Activated CD4-positive, alpha-beta T cell treated with anti-CD3 and anti-CD28 coated beads, Interleukin-10, Interleukin-2, amounts not matched to agents 100 ng/mL and 50 ng/mL, durations not matched to agents 16 hours and 8 hours (primary cell): Measurements from ENCODE around the gene APOM.

Experiments
- DNase-seq: peaks from one replicate; pipeline ENCODE4 v3.0.0-alpha.2; 2020

Gene APOM

DNA sequence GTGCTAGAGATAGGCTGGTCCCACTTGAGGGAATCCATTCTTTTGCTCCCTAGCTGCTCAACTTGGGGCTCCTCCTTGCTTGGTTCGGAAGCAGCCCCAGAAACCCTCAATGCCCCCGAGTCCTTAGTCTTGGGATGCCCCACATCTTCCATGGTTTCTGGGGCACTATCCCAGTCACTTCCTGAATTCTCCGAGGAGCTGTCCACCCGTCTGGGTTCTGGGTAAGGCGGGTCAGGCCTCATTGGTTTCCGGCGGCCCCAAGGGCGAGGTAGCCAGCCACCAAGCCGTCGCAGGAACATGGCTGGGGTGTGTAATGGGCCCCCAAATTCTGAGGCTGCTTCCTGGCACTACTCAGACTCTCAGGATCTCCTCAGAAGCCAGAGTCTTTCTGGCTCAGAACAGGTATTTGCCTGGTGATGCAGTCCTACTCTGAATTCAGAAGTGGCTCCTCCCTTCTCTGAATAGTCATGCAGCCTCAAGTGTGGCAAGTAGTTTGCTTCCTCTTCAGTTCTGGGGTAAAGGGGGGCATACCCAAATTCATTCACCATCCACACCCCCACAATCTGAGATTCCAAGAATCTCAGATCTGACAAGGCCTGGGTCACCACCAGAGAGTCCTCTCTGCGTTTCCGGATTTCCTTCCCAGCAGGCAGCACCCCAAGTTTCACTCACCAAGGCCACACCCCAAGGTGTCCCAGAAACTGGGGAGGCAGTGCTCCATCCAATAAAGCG lies 4.1 kb downstream of the APOM start:
- DNase-seq, result peak; percentile 52

DNA sequence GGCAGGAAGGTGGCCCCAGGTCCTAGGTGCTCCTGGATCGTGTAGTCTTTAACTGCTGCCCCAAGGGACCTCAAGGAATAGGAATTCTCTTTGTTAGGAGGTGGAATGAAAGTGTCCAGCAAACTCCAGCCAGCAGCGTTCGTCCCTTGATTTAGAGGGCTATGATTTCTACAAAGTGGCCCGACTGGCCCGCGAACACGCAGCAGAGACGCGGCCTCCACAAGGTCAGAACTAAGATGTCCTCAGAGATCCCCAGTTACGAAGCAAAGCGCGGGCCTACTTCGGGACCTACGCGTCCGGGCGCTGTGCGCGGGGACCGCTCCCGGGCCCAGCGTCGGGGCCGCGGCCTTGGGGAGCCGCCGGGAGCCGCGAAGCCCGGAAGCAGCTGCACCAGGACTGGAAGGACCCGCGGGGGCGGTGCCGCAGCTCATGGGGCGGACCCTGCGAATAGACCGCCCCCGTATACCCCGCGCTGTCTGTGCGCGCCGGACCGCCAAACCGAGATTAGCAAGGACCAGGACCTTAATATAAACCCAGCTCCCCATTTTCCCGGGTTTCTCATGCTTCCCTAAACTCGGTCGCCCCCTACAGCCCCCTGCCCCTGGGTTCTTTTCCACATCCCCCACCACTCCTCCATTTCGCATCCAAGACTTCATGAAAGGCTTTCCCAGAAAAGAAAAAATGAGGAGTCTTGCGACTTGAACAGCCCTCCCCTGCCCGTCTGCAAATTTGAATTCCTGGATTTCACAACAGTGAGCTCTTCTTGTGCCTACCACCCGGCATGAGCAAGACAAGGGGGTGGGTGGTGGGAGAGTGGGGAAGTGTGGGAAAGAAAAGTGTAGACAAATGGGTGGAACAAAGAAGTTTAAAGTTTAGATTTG lies 4.9 kb downstream of the APOM start, which contains the start of gene C6orf47:
C6orf47 (minus strand) TSS at position 398 of the 881 bp plus-strand sequence. CDS start 831 bp downstream, outside the sequence.
- peak; percentile 88 for DNase-seq

DNA sequence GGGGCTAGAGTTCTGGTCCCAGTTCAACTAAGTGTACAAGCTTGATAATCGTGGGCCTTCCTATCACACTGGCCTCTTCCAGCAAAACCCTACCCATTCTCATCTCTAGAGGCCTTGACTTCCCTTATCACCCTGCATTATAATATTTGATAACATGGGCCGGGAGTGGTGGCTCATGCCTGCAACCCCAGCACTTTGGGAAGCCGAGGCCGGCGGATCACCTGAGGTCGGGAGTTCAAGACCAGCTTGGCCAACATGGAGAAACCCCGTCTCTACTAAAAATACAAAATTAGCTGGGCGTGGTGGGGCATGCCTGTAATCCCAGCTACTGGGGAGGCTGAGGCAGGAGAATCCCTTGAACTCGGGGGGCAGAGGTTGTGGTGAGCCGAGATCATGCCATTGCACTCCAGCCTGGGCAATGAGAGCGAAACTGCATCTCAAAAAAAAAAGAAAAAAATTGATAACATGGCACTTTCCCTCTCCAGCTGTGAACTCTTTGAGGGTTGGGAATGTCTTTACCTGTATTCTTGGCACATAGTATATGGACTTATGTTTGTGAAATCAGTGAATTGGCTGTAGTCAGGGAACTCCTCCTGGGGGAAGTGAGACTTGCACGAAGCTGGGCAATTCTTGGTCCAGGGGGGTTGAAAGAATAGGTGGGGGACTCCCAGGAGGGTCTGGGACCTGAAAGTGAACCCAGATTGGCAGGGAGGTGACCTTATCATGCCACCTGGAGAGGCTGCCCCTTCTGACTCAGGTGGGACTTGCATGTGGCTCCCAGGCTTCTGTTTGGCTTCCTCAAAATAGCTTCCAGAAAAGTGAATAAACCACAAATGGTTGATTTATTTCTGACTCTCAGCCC lies 5.8 kb downstream of the APOM start:
- DNase-seq, result no peak

DNA sequence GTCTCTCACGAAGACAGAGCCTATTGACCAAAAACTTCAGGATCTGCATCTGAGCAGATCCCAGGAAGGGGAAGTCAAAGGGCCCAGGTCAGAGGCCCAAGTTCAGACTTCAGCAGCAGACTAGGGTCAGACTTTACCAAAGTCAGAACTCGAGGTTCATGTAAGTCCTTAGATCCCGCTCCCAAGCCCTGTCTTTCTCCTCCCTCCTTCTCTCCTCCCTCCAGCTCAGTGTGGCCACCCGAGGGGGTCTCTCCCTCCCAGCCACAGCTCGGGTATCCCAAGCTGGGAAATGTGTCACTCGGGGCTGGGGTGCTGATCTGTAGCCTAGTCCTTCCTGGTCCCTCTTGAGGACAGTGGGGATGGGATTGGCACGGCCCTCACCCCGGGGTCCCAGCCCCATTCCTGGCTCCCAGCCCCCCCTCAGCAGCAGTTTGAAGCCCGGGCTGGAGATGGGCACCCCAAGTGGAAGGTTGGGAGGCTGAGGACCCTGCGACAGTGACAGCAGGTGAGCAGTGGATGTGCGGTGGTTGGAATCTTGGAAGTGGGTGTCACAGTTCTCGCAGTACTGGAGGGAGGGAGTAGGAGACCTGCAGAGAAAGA lies 6.5 kb downstream of the APOM start:
- no peak for DNase-seq

DNA sequence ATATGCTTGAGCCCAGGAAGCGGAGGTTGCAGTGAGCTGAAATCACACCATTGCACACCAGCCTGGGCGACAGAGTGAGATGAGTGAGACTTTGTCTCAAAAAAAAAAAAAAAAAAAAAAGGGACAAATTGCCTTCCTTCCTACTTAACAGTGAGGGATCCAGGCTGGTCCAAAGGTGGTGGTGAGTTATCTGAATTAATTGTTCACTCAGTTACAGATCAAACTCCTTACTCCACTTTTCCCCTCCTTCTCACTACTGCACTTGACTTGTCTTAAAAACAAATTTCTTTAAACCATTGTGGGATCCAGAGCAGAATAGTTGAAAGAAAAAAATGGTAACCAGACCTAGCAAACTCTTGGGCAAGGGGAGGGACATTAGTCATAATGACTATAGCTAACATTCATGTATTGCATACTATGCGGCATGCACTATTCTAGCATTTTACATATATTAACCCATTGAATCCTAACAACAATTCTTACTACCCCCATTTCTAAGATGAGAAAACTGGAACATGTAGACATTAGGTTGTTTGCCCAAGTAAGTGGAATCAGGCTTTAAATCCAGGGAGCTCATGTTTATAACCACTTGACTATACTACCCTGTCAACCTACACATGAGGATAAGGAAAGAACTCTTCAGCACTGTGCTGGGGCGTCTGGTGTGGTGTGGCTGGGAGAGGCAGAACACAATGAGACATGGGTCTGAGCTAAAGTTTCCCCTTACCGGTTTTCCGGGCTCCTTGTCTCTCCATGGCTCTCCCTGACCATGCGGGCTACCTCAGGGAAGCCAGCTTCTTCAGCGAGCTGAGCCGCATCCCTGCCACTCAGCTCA lies 7.6 kb downstream of the APOM start:
- no peak for DNase-seq

- peak; percentile 22 for DNase-seq
Observed at GRCh38 chr6:31663961-31664789, 8.5 kb downstream of the APOM start.

GRCh38 chr6:31664790-31665500 lies 9.3 kb downstream of the APOM start, which contains the start of gene GPANK1:
GPANK1 (minus strand) TSS chr6:31664997; CDS start chr6:31664478, 519 bp downstream.
- peak; percentile 95 for DNase-seq

DNA sequence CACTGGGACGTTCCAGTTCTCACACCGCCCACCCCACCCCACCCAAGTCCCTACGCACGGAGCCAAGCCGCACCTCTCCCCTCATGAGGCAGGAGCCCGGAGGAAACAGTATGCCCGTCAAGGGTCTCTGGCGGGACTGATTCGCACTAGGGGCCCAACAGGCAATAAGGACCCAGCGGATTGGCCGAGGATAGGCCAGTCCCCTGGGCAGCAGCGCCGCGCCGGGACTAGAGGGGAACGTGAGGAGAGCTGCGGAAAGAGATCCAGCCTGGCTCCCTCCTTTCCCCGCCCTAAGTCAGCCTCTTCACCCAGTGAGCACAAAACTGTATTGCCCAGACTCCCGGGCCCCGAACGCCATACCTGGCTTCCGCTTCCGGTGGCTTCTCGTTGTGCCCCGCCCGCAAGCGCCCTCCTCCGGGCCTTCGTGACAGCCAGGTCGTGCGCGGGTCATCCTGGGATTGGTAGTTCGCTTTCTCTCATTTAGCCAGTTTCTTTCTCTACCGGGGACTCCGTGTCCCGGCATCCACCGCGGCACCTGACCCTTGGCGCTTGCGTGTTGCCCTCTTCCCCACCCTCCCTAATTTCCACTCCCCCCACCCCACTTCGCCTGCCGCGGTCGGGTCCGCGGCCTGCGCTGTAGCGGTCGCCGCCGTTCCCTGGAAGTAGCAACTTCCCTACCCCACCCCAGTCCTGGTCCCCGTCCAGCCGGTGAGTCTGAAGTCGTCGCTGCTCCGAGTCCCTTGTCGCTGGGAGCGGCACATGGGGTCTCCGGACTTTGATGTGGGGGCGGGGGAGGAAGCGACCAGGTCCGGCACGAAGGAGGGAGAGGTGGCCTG lies 10.0 kb downstream of the APOM start, which contains the start of gene CSNK2B:
CSNK2B (plus strand) TSS at position 580 of the 836 bp plus-strand sequence. CDS start 752 bp downstream, outside the sequence.
- DNase-seq, result peak; percentile 99

GRCh38 chr6:31666337-31666965 lies 10.8 kb downstream of the APOM start:
- no peak for DNase-seq

GRCh38 chr6:31669676-31670075 lies 14.0 kb downstream of the APOM start, which contains the start of gene LY6G5B:
LY6G5B (plus strand) TSS chr6:31669976; CDS start chr6:31670951, 975 bp downstream.
- no peak for DNase-seq

GRCh38 chr6:31676322-31676903 lies 20.7 kb downstream of the APOM start:
- no peak for DNase-seq

DNA sequence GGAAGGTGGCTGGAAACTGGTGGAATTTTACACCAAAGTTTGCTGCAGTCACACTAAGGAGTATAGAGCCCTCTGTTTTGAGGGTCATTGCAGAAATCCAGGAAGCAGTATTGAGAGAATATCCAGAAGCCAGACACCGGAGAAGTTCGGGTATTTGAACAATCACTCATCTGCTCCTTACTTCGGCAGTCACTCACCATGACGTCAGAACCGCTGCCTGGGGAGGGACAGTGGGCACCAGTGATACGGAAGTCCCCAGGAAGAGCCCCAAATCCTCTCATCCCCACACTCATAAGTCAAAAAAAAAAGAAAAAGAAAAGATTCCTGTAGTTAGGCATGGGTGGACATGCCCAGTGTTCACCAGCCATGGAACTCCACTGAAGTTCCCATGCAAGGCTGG lies 21.2 kb downstream of the APOM start:
- DNase-seq, result no peak

DNA sequence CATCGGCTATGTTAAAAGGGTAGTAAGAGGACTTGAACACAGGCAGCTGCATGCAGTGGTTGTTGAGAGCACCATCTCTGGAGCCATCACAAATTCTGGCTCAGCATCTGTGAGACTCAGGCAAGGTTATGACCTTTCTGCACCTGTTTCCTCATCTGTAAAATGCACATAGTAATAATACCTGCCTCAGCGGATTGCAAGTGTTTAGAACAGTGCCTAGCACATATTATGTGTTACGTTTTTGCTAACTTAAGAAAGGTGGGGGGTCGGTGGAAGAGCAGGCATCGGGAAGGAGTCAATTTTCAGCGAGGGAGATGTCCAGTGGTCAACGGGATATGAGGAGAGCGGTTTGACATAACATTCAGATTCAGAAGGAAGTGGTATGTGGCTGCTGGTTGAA lies 22.3 kb downstream of the APOM start:
- no peak for DNase-seq

DNA sequence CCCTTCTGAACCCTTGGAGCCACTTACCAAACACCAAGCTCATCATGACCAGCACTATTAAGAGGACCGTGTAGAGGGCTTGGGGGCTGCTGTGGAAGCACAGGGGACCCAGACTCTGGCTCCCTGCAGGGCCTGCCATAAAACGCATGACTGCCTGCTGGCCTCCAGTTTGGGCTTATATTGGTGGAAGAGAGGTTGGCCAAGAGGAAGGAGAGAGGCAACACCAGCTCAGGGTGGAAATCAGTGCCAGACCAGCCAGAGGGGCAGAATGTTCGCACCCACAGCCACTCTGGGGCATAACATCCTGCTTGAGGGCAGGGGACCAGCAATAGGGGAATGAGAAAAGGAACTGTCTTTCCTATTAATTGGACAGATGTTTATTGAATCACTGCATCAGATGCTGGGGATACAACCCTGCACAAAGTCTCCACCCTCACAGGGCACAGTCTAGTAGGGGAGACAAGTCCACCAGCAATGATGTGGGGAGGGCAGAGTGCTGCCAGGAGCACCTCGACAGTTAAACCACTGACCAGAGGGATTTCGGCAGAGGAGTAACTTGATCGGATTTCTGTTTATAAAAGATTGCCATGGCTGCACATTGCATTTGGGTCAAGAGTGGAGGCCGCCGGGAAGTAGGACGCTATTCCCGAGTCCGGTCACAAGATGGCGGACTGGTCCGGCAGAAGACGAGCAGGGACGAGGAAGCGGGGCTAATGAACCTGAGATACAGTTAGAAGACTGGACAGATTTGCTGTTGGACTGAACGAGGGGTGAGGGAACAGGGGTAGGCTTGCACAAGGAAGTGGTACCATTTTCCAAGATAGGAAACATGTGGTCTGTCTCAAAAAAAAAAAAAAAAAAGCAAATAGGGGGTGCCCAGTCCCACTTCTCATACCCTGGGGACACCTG lies 24.8 kb downstream of the APOM start, which contains the start of gene LY6G5C:
LY6G5C (minus strand) TSS at position 842 of the 909 bp plus-strand sequence; CDS start at position 148, 694 bp downstream.
- peak; percentile 79 for DNase-seq

GRCh38 chr6:31681135-31681671 lies 25.5 kb downstream of the APOM start:
- DNase-seq, result peak; percentile 55

- no peak for DNase-seq
Observed at GRCh38 chr6:31683591-31683990, 27.9 kb downstream of the APOM start.
